B cell (primary cell): Measurements from ENCODE around the gene DGKB. TPM values are rescaled to one million over a fixed set of nuclear protein-coding genes. Genes with fewer than 3 reads are reported as not detected.

ENCODE experiments used
- ATAC-seq: fragments of 200-7000 bp; cut with Tn5 transposase; one replicate; pipeline ENCODE4 v1.10.0; 2021; ENCODE audit warnings: low read depth, mild to moderate bottlenecking, moderate number of reproducible peaks, moderate library complexity
- CTCF ChIA-PET: fragments of 350-600 bp; sonication (Branson Sonifier 250); formaldehyde crosslinking; loops from one replicate; lab custom pipeline; 2021; ENCODE audit warnings: antibody characterized with exemption, inconsistent platforms; lab: Charles Lee
- POLR2A ChIA-PET: fragments of 350-600 bp; sonication (Branson Sonifier 250); formaldehyde crosslinking; loops from one replicate; lab custom pipeline; 2021; ENCODE audit warnings: antibody characterized with exemption; lab: Charles Lee
- DNase-seq: peaks from one replicate; pipeline ENCODE4 v3.0.0; 2013
- H2AFZ ChIP-seq: 2 replicates; pipeline ENCODE4 v1.6.1; 2012; ENCODE audit warnings: mild to moderate bottlenecking, low read depth, low read length; ENCODE audit not compliant: insufficient read depth, poor library complexity, severe bottlenecking
- H3K27ac ChIP-seq, 2 donors: 1 replicate in 1 of 2; 2 replicates in 1 of 2; pipeline ENCODE4 v1.5.1; 2012 to 2013; ENCODE audit warnings: low read length in 2 of 2, mild to moderate bottlenecking in 2 of 2, moderate library complexity in 1 of 2
- H3K27me3 ChIP-seq, 4 experiments: fragments of 200-600 bp in 1 of 4; sonication (generic) in 1 of 4; replicated peaks in 1 of 4; 1 replicate in 2 of 4; 2 replicates in 2 of 4; pipeline versions ENCODE4 v1.6.1 to v1.7.0; 2013 to 2016; ENCODE audit warnings: low read length in 3 of 4, mild to moderate bottlenecking in 2 of 4, mixed read lengths in 1 of 4, moderate library complexity in 1 of 4; ENCODE audit not compliant: insufficient read depth in 4 of 4, control insufficient read depth in 3 of 4; ENCODE audit errors: control extremely low read depth in 1 of 4
- H3K36me3 ChIP-seq, 2 experiments: replicated peaks in 1 of 2; 1 replicate in 1 of 2; 2 replicates in 1 of 2; pipeline versions ENCODE4 v1.6.1 to v1.7.1; 2013; ENCODE audit warnings: low read length in 1 of 2; ENCODE audit not compliant: insufficient read depth in 2 of 2, control insufficient read depth in 1 of 2; ENCODE audit errors: control extremely low read depth in 1 of 2, extremely low read depth in 1 of 2
- H3K4me1 ChIP-seq, 2 donors: fragments of 200-600 bp in 1 of 2; sonication (generic) in 1 of 2; 1 replicate in 1 of 2; 2 replicates in 1 of 2; pipeline versions ENCODE4 v1.5.1 to v1.6.1; 2013 to 2017; ENCODE audit warnings: low read length in 2 of 2; ENCODE audit not compliant: control insufficient read depth in 2 of 2, insufficient read depth in 2 of 2
- H3K4me2 ChIP-seq: replicated peaks from 2 replicates; pipeline ENCODE3; 2012; ENCODE audit warnings: mild to moderate bottlenecking, low read depth, low read length; ENCODE audit not compliant: poor library complexity, severe bottlenecking
- H3K4me3 ChIP-seq, 5 experiments: fragments of 200-600 bp in 1 of 5; sonication (generic) in 1 of 5; 1 replicate in 3 of 5; 2 replicates in 2 of 5; pipeline versions ENCODE4 v1.5.1 to v1.7.0; 2011 to 2016; ENCODE audit warnings: low read length in 4 of 5, mild to moderate bottlenecking in 4 of 5, low read depth in 2 of 5, control low read depth in 1 of 5, moderate library complexity in 1 of 5; ENCODE audit not compliant: insufficient read depth in 1 of 5; ENCODE audit errors: control extremely low read depth in 1 of 5, extremely low read depth in 1 of 5
- H3K79me2 ChIP-seq: fragments of 200-600 bp; sonication (generic); one replicate; pipeline ENCODE4 v1.6.0; 2016; ENCODE audit warnings: low read length; ENCODE audit not compliant: control insufficient read depth, insufficient read depth
- H3K9ac ChIP-seq: fragments of 200-600 bp; sonication (generic); 2 replicates; pipeline ENCODE4 v1.6.1; 2017; ENCODE audit warnings: mild to moderate bottlenecking, low read length, moderate library complexity
- H3K9me3 ChIP-seq, 3 donors: one replicate each; pipeline versions ENCODE4 v1.6.1 to v1.7.1; 2013; ENCODE audit warnings: low read length in 2 of 3; ENCODE audit not compliant: control insufficient read depth in 2 of 3, insufficient read depth in 1 of 3; ENCODE audit errors: control extremely low read depth in 1 of 3
- H4K20me1 ChIP-seq: 2 replicates; pipeline ENCODE4 v1.6.0; 2012; ENCODE audit warnings: mild to moderate bottlenecking, low read length; ENCODE audit not compliant: insufficient read depth, control insufficient read depth, poor library complexity, severe bottlenecking
- H3K27ac Mint-ChIP-seq: one replicate; pipeline ENCODE4 v1.8.0; 2021; ENCODE audit warnings: mixed read lengths
- H3K27me3 Mint-ChIP-seq: one replicate; pipeline ENCODE4 v1.8.0; 2021; ENCODE audit warnings: mixed read lengths
- H3K4me1 Mint-ChIP-seq: one replicate; pipeline ENCODE4 v1.8.0; 2021; ENCODE audit warnings: mixed read lengths
- H3K4me3 Mint-ChIP-seq: one replicate; pipeline ENCODE4 v1.8.0; 2021; ENCODE audit warnings: mixed read lengths
- H3K9me3 Mint-ChIP-seq: one replicate; pipeline ENCODE4 v1.8.0; 2022; ENCODE audit warnings: mixed read lengths; ENCODE audit not compliant: insufficient read depth
- CTCF ChIP-seq: fragments of 200-600 bp; IDR thresholded peaks from one replicate; pipeline ENCODE4 v1.8.0; 2022; ENCODE audit warnings: antibody characterized with exemption, mild to moderate bottlenecking
- EZH2 ChIP-seq: IDR thresholded peaks from 2 replicates; pipeline ENCODE4 v1.6.1; 2012; ENCODE audit warnings: borderline replicate concordance, low read depth, mild to moderate bottlenecking, moderate library complexity, low read length; ENCODE audit not compliant: insufficient read depth, poor library complexity, severe bottlenecking
- WGBS: methylation state at CpG from one replicate; pipeline ENCODE4 v1.1.5; 2013; ENCODE audit warnings: missing lambda C conversion rate; ENCODE audit not compliant: insufficient coverage; 5-methylcytosine and 5-hydroxymethylcytosine counted together
- intact Hi-C: fragments of 100-400 bp; cut with micrococcal nuclease; formaldehyde crosslinking; loops from one replicate; pipeline ENCODE4 v1.10.0; 2022
- polyA plus RNA-seq: library from polyadenylated mRNA; depleted of rRNA; stranded (reverse); fragments of >200 nt; gene quantifications from 2 replicates; pipeline ENCODE4 v1.2.3, GENCODE V29; 2012
- total RNA-seq, 2 donors: library from RNA; stranded (reverse); fragments of 120-200 nt in 1 of 2; gene quantifications; 1 replicate in 1 of 2; 2 replicates in 1 of 2; pipeline versions ENCODE4 v1.2.3 to v1.2.4, GENCODE V29; 2013 to 2022

DGKB gene
- total and polyA plus RNA-seq, 2 donors (not counting 1 experiment from before 2014, with no cell fraction given): not detected

DNA sequence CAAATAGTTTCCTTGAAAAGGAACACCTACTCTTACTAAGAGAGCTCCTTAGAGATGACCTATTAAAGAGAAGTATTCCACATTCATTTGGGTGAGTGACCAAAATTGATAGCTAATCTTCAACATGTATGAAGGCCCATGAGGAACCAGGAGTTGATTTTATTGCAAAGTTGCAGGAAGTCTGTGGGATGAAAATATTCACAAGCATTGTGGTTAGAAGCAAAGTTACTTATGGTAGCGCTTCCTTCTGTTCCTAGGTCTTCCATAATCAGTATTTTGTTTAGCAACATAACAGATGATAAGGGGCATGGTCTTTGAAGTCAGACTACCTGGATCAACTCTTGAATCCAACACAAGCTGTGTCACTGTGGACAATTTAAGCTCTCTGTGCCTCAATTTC, 164.5 kb downstream of the DGKB start:
- Histone ChIP-seq H3K27me3 (no peaks in the 10 kb centered on the region), H3K27ac (no peak overlapping the region), H3K4me2 (no peak overlapping the region), H3K4me1 (no peaks in the 10 kb centered on the region), H3K4me3 (no peak overlapping the region), H2AFZ (no peak overlapping the region), H4K20me1 (no peaks in the 10 kb centered on the region), H3K9me3 (peaks cover 0 to 9% (median 3%) of the 10 kb centered on the region in 3 donors), H3K9ac (no peak overlapping the region), H3K79me2 (no peaks in the 10 kb centered on the region), H3K36me3 (no peaks in the 10 kb centered on the region)
- Mint-ChIP-seq H3K27ac (no peak overlapping the region), H3K4me1 (no peaks in the 10 kb centered on the region), H3K27me3 (no peaks in the 10 kb centered on the region), H3K9me3 (peaks cover 6% of the 10 kb centered on the region), H3K4me3 (no peak overlapping the region)
- TF ChIP-seq CTCF: no peak
- TF ChIP-seq EZH2: no peak
- WGBS: no CpG with 5 or more reads among the region's 1 CpG
- ChIA-PET POLR2A (no interaction called here), CTCF (no interaction called here)
- DNase-seq (no peak), ATAC-seq (no peak)
- intact Hi-C loops: no loop called here

DNA sequence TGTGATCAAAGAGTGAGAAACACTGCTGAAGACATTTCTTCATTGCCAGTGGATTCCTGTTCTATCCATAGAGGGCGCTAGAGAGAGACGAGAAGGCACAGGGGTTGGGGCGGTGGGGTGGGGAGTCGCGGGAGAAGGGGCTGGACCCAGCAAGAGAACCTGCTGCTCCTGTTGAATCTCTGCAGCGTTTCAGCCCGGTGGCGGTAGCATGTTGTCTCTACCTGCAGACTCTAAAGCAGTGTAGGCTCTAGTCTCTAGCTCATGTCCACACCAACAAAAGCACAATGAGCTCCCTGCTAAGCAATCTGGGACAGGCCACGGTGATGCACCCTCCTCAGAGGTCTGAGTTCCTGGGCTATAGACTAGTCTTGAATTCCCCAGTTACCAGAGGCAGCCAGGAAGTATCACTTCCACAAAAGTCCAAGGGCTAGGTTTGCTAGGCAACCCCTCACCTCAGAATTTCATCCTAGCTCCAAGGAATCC, 167.7 kb downstream of the DGKB start:
- no peak overlapping the region for H3K4me3 Mint-ChIP-seq
- TF ChIP-seq EZH2 (no peak), CTCF (no peak)
- no peaks in the 10 kb centered on the region for H3K4me1 ChIP-seq
- 51% methylated on average over 9 of the region's 9 CpGs for WGBS
- no peaks in the 10 kb centered on the region for H3K27me3 Mint-ChIP-seq
- intact Hi-C loops: no loop called here
- H3K79me2 ChIP-seq: no peaks in the 10 kb centered on the region
- no peak overlapping the region for H3K9ac ChIP-seq
- H4K20me1 ChIP-seq: no peaks in the 10 kb centered on the region
- no peaks in the 10 kb centered on the region for H3K4me1 Mint-ChIP-seq
- no peak overlapping the region for H3K27ac Mint-ChIP-seq
- CTCF ChIA-PET: no interaction called here
- no peak for DNase-seq
- POLR2A ChIA-PET: no interaction called here
- no peaks in the 10 kb centered on the region for H3K27me3 ChIP-seq
- no peak overlapping the region for H3K27ac ChIP-seq
- H3K36me3 ChIP-seq: no peaks in the 10 kb centered on the region
- no peak overlapping the region for H3K4me3 ChIP-seq
- H3K9me3 ChIP-seq: peaks cover 0 to 7% (median 0%) of the 10 kb centered on the region in 3 donors
- ATAC-seq: no peak
- no peak overlapping the region for H3K4me2 ChIP-seq
- no peak overlapping the region for H2AFZ ChIP-seq
- peaks cover 3% of the 10 kb centered on the region for H3K9me3 Mint-ChIP-seq
